Cerebellar nuclear complex (tissue), 1 donor: Measurements from ENCODE around the gene SLC38A4.

Source experiments
- DNase-seq, 2 experiments: peaks; one replicate each; lab custom pipeline; 2025; lab: John Stamatoyannopoulos, UW

The SLC38A4 gene

GRCh38 chr12:46815809-46816208 lies 10.0 kb downstream of the SLC38A4 start:
- no peak for DNase-seq

- no peak for DNase-seq
Measured at GRCh38 chr12:46814143-46814542, 11.7 kb downstream of the SLC38A4 start.

GRCh38 chr12:46811185-46811584 lies 14.6 kb downstream of the SLC38A4 start:
- no peak for DNase-seq

- no peak for DNase-seq
Measured at GRCh38 chr12:46808955-46809697, 16.7 kb downstream of the SLC38A4 start.

GRCh38 chr12:46808317-46808716 lies 17.5 kb downstream of the SLC38A4 start:
- no peak for DNase-seq

GRCh38 chr12:46804054-46804453 lies 21.7 kb downstream of the SLC38A4 start:
- no peak for DNase-seq

GRCh38 chr12:46803517-46803916 lies 22.3 kb downstream of the SLC38A4 start:
- DNase-seq = no peak

- DNase-seq = no peak
Measured at GRCh38 chr12:46801293-46801692, 24.5 kb downstream of the SLC38A4 start.

- no peak for DNase-seq
Measured at GRCh38 chr12:46800160-46800559, 25.6 kb downstream of the SLC38A4 start.

- DNase-seq = no peak
Measured at GRCh38 chr12:46798648-46799047, 27.1 kb downstream of the SLC38A4 start.

- DNase-seq = no peak
Measured at GRCh38 chr12:46798056-46798455, 27.7 kb downstream of the SLC38A4 start.

- DNase-seq = no peak
Measured at GRCh38 chr12:46795988-46796387, 29.8 kb downstream of the SLC38A4 start.

GRCh38 chr12:46794593-46795190 lies 31.1 kb downstream of the SLC38A4 start:
- no peak for DNase-seq

GRCh38 chr12:46792925-46793324 lies 32.9 kb downstream of the SLC38A4 start:
- DNase-seq = no peak

GRCh38 chr12:46790066-46790465 lies 35.7 kb downstream of the SLC38A4 start:
- DNase-seq = no peak

GRCh38 chr12:46788072-46788887 lies 37.5 kb downstream of the SLC38A4 start:
- no peak for DNase-seq

- DNase-seq = no peak
Measured at GRCh38 chr12:46787496-46788055, 38.2 kb downstream of the SLC38A4 start.

GRCh38 chr12:46786774-46787173 lies 39.0 kb downstream of the SLC38A4 start:
- no peak for DNase-seq

- no peak for DNase-seq
Measured at GRCh38 chr12:46785382-46785781, 40.4 kb downstream of the SLC38A4 start.

- DNase-seq = no peak
Measured at GRCh38 chr12:46783871-46784270, 41.9 kb downstream of the SLC38A4 start.

- DNase-seq = no peak
Measured at GRCh38 chr12:46779879-46780278, 45.9 kb downstream of the SLC38A4 start.

GRCh38 chr12:46779063-46779462 lies 46.7 kb downstream of the SLC38A4 start:
- DNase-seq = no peak

GRCh38 chr12:46778415-46778814 lies 47.4 kb downstream of the SLC38A4 start:
- no peak for DNase-seq
